GM10248 (cell line): ENCODE results near the gene DEDD.

Experiments used
- CTCF ChIA-PET: fragments of 300-600 bp; sonication (Branson Sonifier 250); formaldehyde crosslinking; extraction: SDS; loops from one replicate; lab custom pipeline; 2021; ENCODE audit warnings: antibody characterized with exemption; lab: Yijun Ruan, JAX
- POLR2A ChIA-PET: fragments of 350-650 bp; sonication (Branson Sonifier 250); formaldehyde crosslinking; extraction: SDS; loops from one replicate; lab custom pipeline; 2020; ENCODE audit warnings: antibody characterized with exemption; lab: Yijun Ruan, JAX
- DNase-seq: peaks from one replicate; pipeline ENCODE4 v3.0.0; 2012; ENCODE audit errors: extremely low spot score
- TF ChIP-seq, protein P1 (sequence below): IDR thresholded peaks from 2 replicates; pipeline ENCODE4 v1.5.1; 2012; ENCODE audit warnings: mild to moderate bottlenecking, low read depth; ENCODE audit errors: extremely low read depth, missing control alignments, control extremely low read depth

The DEDD gene

DNA sequence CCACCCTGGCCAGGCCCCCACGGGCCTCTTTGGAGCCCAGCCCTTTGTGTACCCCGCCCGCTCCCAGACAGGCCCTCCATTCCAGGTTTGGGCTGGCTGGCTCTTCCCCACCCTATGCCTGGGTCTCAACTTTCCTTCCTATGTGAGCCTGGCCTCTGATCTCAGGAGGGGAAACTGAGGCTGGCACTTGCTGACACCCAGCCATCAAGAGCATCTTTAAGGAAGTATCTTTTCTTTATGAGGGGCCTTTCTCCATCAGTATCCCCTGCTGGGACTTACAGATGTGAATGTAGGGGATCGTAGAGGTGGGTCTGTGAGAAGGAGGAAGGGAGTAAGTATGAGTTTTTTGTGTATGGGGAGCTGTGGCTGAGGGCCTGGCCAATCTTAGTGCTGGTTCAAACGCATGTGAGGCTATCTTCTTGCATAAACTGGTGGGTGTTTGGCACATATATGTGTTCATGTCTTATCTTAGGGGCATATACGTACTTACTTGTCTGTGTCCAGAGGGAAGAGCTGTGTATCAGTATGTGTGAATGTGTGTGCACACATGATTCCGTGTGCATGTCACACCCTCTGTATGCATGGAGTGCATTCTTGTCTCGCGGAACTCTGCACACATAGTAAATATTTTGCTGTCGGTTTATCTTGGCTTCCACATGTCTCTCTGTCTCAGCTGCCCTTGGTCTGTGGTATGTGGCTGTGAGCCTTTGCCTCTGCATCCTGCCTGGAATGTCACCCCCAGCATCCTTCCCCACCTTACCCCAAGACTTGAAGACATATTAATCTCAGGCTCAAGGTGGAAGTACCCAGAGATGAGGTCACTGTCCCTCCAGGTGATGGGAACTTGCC, 48.5 kb downstream of the DEDD start:
- POLR2A ChIA-PET, result no interaction called here

DNA sequence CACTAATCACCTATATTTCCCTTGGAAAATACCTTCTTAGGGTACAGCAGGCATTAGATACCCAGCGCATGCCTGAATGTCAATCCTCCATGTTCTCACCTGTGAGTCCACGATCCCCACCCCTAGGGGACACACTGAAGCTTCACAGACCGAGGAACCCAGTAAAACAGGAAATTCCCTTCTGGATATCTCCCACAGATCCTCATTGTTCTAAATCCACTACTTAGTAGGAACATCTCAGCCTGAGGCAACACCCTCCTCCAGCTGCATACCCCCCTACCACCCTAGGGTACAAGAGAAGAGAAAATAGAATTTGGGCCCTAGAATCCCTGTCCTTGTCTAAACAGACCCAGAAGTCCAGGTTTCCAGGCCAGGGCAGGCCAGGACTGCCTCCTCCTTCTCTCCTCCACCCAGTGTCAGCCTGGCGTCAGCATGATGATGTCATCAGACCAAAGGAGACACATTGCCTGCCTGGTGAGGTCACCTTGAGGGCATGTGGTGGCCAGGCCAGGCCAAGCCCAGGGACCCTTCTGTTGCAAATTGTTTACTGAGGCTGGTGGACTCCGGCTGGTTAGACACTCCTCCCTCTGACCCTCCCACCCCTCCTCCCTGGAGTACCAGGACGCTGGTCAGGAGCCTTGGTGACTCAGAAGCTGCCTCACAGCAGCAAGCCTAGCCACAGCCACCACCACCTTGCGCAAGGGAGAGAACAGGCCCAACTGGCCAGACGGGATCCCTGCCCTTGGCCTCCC, 49.3 kb downstream of the DEDD start:
- TF ChIP-seq, protein P1, sequence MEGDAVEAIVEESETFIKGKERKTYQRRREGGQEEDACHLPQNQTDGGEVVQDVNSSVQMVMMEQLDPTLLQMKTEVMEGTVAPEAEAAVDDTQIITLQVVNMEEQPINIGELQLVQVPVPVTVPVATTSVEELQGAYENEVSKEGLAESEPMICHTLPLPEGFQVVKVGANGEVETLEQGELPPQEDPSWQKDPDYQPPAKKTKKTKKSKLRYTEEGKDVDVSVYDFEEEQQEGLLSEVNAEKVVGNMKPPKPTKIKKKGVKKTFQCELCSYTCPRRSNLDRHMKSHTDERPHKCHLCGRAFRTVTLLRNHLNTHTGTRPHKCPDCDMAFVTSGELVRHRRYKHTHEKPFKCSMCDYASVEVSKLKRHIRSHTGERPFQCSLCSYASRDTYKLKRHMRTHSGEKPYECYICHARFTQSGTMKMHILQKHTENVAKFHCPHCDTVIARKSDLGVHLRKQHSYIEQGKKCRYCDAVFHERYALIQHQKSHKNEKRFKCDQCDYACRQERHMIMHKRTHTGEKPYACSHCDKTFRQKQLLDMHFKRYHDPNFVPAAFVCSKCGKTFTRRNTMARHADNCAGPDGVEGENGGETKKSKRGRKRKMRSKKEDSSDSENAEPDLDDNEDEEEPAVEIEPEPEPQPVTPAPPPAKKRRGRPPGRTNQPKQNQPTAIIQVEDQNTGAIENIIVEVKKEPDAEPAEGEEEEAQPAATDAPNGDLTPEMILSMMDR, result no peak
- ChIA-PET POLR2A (no interaction called here), CTCF (interaction anchor here (1.0 to 9.2 kb wide), 5 partner anchors 10 to 57 kb away, joined by 3 to 91 read pairs (median 3); partner anchors contain the start of genes ARHGAP30, DEDD and KLHDC9)
- DNase-seq, result no peak

More for the DNA sequence above, 48.5 kb downstream of the DEDD start:
- DNase-seq, result no peak
- CTCF ChIA-PET, result interaction anchor here (1.1 to 9.2 kb wide), 4 partner anchors 11 to 49 kb away, joined by 3 to 91 read pairs (median 38); partner anchors contain the start of genes ARHGAP30, DEDD and KLHDC9
- TF ChIP-seq, protein P1, result no peak

DNA sequence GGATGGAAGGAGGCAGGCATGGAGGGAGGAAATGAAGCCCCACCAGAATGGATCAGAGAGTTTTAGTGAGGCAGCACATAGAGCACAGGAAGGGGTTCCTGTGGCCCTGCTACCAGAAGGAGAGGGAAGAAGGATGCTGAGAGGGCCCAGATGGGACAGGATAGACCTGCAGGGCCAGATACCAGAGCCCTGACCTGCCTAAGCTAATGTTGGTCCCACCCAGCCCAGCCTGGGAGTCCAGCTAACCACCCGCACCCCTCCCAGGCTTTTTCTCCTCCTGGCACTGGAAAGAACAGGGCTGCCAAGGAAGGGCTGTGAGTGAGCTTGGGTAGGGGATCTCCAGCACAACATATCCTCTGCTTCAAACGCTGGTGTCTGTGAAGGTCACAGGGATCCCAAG, 50.0 kb downstream of the DEDD start:
- TF ChIP-seq, protein P1, result no peak
- CTCF ChIA-PET, result interaction anchor here (0.8 to 9.2 kb wide), 7 partner anchors 9 to 305 kb away, joined by 3 to 91 read pairs (median 3); partner anchors contain the start of genes ARHGAP30, DEDD and KLHDC9
- POLR2A ChIA-PET, result no interaction called here
- DNase-seq, result no peak

DNA sequence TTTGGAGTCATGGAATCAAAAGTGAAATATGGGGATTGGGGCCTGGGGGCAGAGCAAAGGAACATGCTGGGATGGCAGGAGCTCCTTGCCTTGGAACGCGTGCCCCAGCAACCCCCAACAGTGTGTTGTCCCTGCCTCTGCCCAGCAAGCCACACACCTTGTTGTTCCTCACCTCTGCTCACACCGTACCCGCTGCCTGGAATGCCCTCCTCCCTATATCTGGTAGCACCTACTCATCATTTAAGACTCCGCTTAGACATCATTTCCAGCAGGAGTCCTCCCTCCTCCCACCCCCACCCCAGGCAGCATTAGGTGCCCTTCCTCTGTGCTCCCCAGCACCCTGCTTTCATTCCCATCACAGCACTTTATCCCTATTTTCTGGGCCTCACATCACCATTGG, 50.9 kb downstream of the DEDD start:
- POLR2A ChIA-PET, result no interaction called here

DNA sequence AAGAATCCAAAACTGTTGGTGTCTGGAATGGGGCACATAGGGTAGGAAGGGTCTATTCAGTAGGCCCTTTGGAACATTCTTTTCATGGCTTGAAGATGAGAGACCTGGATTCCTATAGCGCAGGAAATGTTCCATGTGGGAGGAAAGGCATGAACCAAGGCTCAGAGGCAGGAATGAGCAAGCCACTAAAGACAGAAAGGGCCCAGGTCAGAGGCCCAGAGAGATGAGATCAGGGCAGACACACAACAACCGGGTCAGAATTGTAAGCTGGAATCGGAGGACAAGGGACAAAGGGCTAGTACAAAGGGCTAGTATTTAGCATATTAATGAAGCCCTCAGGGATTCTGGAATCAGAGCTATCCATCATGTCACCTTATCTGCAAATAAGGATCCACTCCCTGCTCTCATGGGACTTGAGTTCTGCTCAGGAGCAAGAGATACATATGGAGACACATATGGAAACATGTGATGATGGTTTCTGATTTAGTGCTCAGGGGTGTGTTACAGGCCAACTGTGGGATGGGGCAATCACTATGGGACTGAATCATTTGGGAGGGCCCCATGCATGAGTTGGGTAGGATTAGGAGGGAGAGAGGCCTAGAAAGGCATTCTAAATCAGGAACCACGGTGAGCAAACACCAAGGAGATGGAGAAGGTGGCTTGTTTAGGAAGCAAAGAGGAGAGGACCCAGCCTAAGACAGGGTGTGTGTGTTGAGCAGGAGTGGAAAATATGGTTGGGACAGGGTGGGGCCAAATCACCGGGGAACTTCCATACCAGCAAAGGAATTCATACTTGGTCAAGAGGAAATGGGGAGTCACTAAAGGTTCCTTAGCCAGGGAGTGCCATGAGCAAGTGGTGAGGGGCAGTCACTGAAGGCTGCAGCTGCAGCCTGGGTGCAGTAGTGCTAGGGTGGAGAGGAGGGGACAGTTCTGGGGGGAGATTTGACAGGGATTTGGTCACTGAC, 51.7 kb downstream of the DEDD start:
- POLR2A ChIA-PET, result no interaction called here
- TF ChIP-seq, protein P1, result no peak

More for the DNA sequence above, 50.9 kb downstream of the DEDD start:
- DNase-seq, result no peak
- CTCF ChIA-PET, result interaction anchor here (0.7 to 9.2 kb wide), 5 partner anchors 8 to 304 kb away, joined by 3 to 91 read pairs (median 6); partner anchors contain the start of genes ARHGAP30 and KLHDC9
- TF ChIP-seq, protein P1, result no peak

More for the DNA sequence above, 51.7 kb downstream of the DEDD start:
- DNase-seq, result no peak
- CTCF ChIA-PET, result interaction anchor here (0.7 to 9.2 kb wide), 4 partner anchors 9 to 303 kb away, joined by 3 to 91 read pairs (median 5); partner anchors contain the start of gene KLHDC9
